Pulmonary artery endothelial cell (primary cell): ENCODE results near the gene SIN3B. TPM values are rescaled to one million over a fixed set of nuclear protein-coding genes. Genes with fewer than 3 reads are reported as not detected.

Experiments
- DNase-seq: peaks from one replicate; pipeline ENCODE4 v3.0.0-alpha.2; 2011; ENCODE audit warnings: low read depth, low spot score
- total RNA-seq: library from RNA; depleted of rRNA; stranded (reverse); fragments of >200 nt; gene quantifications from 2 replicates; pipeline ENCODE4 v1.2.3, GENCODE V29; 2014

Gene SIN3B
- total RNA-seq, 1 donor from 2014 or later, result 30.2 TPM

DNA sequence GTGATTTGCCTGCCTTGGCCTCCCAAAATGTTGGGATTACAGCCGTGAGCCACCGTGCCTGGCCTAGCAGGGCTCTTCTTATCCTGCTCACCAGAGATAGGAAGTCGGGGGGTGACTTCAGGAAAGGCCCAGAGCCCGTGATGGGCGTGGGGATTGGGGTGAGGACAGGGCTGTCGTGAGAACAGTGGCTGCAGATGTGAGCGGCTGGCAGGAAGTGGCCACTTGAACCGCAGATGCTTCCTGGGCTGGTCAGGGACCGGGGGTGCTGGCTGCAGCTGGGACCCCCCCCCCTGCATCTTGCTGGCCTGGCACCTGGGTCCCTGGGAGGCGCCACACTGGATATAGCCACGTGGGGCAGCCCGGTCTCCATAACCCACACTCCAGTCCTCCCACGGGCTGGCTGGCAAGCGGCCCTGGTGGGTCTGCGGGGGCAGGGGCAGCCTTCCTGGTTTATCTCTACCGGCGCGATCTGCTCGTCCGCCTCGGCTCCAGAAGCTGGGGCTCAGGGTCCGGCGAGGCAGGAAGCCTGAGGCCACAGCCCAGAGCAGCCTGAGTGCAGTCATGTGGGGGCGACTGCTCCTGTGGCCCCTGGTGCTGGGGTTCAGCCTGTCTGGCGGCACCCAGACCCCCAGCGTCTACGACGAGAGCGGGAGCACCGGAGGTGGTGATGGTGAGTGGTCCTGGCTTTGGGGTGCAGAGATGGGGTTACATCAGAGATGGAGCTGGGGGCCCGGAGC is 59.6 kb downstream of the SIN3B start, which contains the start of gene F2RL3:
Gene F2RL3 (plus strand): TSS at position 371 of the 737 bp plus-strand sequence. CDS start 191 bp downstream, at position 562.
- DNase-seq, result peak; percentile 44

DNA sequence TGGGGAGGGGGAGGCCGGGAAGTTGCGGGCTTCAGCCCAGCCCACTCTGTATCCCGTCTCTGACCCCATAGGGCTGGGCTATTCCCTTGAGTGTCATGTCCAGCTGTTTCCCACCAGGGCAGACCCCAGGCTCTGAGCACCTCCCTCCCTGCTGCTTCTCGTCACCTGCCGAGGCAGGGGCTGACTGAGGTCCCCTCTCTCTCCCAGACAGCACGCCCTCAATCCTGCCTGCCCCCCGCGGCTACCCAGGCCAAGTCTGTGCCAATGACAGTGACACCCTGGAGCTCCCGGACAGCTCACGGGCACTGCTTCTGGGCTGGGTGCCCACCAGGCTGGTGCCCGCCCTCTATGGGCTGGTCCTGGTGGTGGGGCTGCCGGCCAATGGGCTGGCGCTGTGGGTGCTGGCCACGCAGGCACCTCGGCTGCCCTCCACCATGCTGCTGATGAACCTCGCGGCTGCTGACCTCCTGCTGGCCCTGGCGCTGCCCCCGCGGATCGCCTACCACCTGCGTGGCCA is 60.2 kb downstream of the SIN3B start:
- DNase-seq, result no peak

DNA sequence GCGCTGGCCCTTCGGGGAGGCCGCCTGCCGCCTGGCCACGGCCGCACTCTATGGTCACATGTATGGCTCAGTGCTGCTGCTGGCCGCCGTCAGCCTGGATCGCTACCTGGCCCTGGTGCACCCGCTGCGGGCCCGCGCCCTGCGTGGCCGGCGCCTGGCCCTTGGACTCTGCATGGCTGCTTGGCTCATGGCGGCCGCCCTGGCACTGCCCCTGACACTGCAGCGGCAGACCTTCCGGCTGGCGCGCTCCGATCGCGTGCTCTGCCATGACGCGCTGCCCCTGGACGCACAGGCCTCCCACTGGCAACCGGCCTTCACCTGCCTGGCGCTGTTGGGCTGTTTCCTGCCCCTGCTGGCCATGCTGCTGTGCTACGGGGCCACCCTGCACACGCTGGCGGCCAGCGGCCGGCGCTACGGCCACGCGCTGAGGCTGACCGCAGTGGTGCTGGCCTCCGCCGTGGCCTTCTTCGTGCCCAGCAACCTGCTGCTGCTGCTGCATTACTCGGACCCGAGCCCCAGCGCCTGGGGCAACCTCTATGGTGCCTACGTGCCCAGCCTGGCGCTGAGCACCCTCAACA is 60.8 kb downstream of the SIN3B start:
- no peak for DNase-seq

DNA sequence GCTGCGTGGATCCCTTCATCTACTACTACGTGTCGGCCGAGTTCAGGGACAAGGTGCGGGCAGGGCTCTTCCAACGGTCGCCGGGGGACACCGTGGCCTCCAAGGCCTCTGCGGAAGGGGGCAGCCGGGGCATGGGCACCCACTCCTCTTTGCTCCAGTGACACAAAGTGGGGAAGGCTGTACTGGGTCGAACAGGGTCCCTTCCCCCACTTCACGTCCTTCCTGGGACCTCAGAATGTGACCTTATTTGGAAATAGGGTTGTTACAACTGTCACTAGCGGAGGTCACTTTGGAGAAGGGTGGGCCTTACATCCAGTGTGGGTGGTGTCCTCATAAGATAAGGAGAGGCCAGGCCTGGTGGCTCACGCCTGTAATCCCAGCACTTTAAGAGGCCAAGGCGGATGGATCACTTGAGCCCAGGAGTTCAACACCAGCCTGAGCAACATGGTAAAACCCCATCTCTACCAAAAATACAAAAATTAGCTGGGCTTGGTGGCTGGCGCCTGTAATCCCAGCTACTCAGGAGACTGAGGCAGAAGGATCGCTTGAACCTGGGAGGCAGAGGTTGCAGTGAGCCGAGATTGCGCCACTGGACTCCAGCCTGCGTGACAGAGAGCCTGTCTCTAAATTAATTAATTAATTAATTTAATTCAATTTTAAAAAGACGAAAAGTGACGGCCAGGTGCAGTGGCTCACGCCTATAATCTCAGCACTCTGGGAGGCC is 61.4 kb downstream of the SIN3B start:
- no peak for DNase-seq

GRCh38 chr19:16891696-16892382 is 62.6 kb downstream of the SIN3B start:
- DNase-seq, result no peak

DNA sequence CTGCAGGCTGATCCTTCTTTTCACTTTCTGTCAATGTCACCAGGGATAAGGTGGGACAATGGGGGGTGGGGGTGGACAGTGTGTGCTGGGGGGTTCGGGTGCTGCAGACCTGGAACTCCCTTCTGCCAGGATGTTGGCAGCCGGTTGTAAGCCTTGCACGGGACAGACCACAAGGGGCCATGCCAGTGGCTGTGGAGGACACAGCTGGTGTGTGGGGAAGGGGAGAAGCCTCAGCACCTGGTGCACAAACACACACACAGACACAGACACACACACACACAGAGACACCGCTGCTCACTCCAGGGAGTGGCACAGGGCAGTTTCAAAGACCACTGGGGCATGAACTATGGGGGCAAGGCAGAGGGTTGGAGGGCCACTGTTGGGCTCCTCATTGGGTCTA is 63.2 kb downstream of the SIN3B start:
- no peak for DNase-seq

GRCh38 chr19:16892868-16893685 is 63.9 kb downstream of the SIN3B start:
- DNase-seq, result no peak

DNA sequence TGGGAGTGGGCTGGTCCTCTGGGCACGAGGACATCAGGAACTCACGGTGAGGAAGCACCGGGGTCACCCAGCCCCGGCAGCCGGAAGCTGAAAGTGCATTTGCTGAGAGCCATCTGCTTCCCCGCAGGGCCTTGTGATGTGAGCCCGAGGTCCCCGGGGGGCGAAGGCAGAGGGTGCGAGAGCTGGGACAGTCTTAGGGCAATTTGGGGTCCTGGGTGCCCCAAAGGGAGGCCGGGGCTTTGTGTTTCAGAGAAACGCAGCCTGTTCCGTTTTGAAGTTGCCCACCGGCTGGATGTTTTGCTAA is 64.4 kb downstream of the SIN3B start:
- DNase-seq, result no peak

GRCh38 chr19:16894080-16894479 is 64.9 kb downstream of the SIN3B start:
- no peak for DNase-seq

GRCh38 chr19:16895467-16896145 is 66.4 kb downstream of the SIN3B start:
- DNase-seq, result no peak

DNA sequence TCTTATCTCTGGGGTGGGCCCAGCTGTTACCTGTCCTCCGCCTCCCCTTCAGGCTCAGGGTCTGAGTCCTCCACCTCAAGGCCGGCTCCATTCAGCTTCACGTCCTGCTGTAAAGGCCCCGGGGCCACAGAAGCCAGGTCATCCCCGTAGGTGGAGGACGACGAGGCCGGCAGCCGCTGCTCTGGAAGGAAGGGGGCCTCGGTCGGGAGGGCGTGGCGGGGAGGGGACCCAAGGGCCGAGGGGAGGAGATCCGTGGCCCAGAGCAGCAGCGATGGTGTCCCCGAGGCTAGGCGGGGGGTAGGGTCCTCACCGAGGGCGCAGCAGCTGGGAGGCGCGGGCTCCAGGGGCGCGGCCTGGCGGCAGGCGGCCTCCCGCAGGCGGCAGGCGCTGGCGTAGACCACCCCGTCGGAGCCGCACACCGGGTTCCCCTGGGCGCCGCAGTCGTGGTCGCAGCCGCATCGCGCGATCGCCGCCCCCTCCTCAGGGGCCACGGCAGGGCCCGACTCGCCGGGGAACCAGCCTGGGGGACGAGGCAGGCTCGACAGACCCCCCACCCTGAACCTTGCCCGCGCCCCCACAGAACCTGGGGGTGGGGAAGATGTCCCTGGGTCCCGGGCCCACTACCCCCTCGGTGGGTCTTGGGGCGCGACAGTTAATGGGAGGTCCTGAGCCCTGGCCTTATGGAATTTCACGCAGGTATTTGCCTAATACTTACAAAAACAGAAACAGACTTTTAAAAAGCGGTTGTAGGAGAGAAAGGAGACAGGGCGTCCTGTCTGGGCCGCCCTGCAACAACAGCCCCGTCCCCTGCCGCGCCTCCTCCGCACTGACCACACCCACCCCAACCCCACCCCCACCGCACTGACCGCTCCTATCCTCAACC is 67.2 kb downstream of the SIN3B start:
- no peak for DNase-seq

DNA sequence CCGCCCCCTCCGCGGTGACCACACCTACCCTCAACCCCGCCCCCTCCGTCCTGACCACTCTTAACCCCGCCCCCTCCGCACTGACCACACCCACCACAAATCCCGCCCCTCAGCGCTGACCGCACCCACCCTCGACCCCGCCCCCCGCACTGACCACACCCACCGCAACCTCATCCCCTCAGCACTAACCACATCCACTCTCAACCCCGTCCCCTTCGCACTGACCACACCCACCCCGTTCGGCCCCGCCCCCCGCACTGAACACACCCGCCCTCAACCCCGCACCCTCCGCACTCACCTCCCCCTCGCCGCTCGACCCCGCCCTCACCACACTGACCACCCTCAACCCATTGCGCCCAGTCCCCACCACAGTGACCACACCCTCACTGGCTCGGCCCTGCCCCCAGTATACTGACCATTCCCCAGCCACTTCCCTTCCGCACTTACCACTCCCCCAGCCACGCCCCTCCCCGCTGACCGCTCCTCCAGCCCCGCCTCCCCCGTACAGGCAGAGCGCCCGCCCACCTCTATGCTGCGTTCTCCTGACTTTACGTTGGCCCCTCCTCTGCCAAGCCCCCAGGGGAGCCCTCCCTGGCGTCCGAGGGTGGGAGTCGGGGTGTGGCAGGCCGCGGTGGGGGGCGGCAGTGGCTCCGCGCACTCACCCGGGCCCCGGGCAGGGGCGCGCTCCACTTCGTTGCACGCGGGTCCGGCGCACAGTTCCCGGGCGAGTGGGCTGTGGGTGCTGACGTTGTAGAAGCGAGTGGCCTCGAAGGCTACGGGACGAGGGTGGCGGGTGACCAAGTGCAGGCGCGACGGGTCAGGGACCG is 68.0 kb downstream of the SIN3B start:
- peak; percentile 69 for DNase-seq

GRCh38 chr19:16897856-16898161 is 68.6 kb downstream of the SIN3B start:
- DNase-seq, result no peak

- no peak for DNase-seq
Measured at GRCh38 chr19:16898361-16899015, 69.3 kb downstream of the SIN3B start.

DNA sequence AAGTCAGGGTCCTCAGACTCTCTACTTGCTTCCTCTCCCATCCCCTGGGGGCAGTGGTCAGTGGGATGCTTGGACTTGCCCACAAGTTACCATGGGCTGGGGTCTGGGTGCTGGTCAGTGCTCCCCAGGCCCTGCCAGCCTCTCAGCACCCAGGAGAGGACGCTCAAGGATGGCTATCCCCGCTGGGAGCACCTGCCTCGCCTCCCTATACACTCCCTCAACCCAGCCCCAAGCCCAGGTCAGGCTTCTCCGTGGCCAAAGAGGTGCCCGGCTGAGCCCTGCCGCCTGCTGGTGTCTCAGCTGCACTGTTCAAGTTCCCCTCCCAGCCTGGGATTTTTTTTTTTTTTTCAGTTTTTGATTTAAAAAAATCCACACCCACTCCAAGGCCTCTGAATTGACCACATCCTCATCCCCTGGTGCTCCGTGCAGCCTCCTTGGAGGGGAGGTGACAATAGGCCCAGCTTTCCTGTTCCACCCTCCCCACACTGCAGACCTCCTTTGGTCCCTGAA is 70.4 kb downstream of the SIN3B start:
- DNase-seq, result no peak

GRCh38 chr19:16901491-16902175 is 72.4 kb downstream of the SIN3B start:
- DNase-seq, result no peak

DNA sequence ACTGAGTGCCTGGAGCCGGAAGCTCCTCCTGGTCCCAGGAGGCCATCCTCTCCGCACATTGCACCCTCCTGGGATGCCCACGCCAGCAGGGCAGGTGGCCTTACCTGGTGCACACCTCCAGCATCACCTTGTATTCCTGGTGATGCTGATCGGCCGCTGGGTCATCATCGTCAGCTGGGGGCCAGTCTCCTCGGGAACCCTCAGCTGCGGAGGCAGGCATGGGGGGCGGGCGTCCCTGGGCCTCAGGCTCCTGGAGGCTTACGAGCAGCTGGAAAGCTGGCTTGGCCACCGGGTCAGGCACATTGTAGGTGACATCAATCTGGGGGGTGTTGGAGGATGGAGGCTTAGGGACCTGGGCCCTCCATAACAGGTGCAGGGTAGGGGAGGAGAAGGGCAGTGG is 73.3 kb downstream of the SIN3B start:
- DNase-seq, result no peak
